Endothelial cell of umbilical vein (primary cell): ENCODE results near the gene HLX. TPM values are rescaled to one million over a fixed set of nuclear protein-coding genes. Genes with fewer than 3 reads are reported as not detected.

Experiments used
- BruUV-seq: library from RNA; stranded (reverse); fragments of 400-500 nt; replicated peaks from 2 replicates; lab custom pipeline; 2021; lab: Mats Ljungman, UMichigan
- CTCF ChIA-PET: fragments of 300-600, 350-600 bp; sonication (Branson Sonifier 250); formaldehyde crosslinking; loops from one replicate; lab custom pipeline; 2021; ENCODE audit warnings: antibody characterized with exemption, inconsistent platforms; lab: Charles Lee
- POLR2A ChIA-PET: fragments of 300-600, 350-600 bp; sonication (Branson Sonifier 250); formaldehyde crosslinking; loops from one replicate; lab custom pipeline; 2021; ENCODE audit warnings: antibody characterized with exemption, inconsistent platforms; lab: Charles Lee
- DNase-seq: peaks from one replicate; pipeline ENCODE4 v3.0.0-alpha.2; 2011; ENCODE audit warnings: low read depth, low spot score
- FAIRE-seq: peaks from 2 replicates; lab custom pipeline; 2011; peaks lifted over from hg19 to GRCh38; lab: Jason Lieb, UNC
- H2AFZ ChIP-seq: 2 replicates; pipeline ENCODE4 v1.6.0; 2012; ENCODE audit warnings: low read depth, low read length, control low read depth, inconsistent platforms
- H3K27ac ChIP-seq: 2 replicates; pipeline ENCODE4 v1.5.1; 2011; ENCODE audit warnings: low read depth, mild to moderate bottlenecking, control low read depth, low read length, moderate library complexity; ENCODE audit not compliant: insufficient read depth
- H3K27me3 ChIP-seq, 2 experiments: 2 replicates each; pipeline versions ENCODE4 v1.6.0 to v1.6.1; 2011; ENCODE audit warnings: low read length in 2 of 2, mixed read lengths in 1 of 2; ENCODE audit not compliant: control insufficient read depth in 2 of 2, insufficient read depth in 2 of 2
- H3K36me3 ChIP-seq, 2 experiments: 2 replicates in 1 of 2; 3 replicates in 1 of 2; pipeline ENCODE4 v1.5.1; 2011; ENCODE audit warnings: low read length in 2 of 2, mild to moderate bottlenecking in 1 of 2, moderate library complexity in 1 of 2; ENCODE audit not compliant: control insufficient read depth in 2 of 2, insufficient read depth in 2 of 2; ENCODE audit errors: extremely low read depth in 1 of 2
- H3K4me1 ChIP-seq: 3 replicates; pipeline ENCODE4 v1.5.1; 2011; ENCODE audit warnings: mild to moderate bottlenecking, low read length; ENCODE audit not compliant: control insufficient read depth, insufficient read depth; ENCODE audit errors: extremely low read depth
- H3K4me2 ChIP-seq: 2 replicates; pipeline ENCODE4 v1.6.1; 2011; ENCODE audit warnings: low read length, control low read depth, mixed read lengths; ENCODE audit not compliant: insufficient read depth
- H3K4me3 ChIP-seq, 3 experiments: fragments of 200-600 bp in 1 of 3; sonication (generic), shearing (Covaris generic) in 1 of 3; replicated peaks in 1 of 3; 2 replicates each; pipeline ENCODE4 v1.5.1; 2011 to 2016; ENCODE audit warnings: control low read depth in 3 of 3, low read length in 3 of 3, mild to moderate bottlenecking in 2 of 3, inconsistent platforms in 1 of 3, low read depth in 1 of 3, moderate library complexity in 1 of 3; ENCODE audit not compliant: insufficient read depth in 1 of 3
- H3K79me2 ChIP-seq: 2 replicates; pipeline ENCODE4 v1.6.0; 2012; ENCODE audit warnings: low read length, inconsistent platforms; ENCODE audit not compliant: control insufficient read depth, insufficient read depth
- H3K9ac ChIP-seq: replicated peaks from 2 replicates; pipeline ENCODE3; 2011; ENCODE audit warnings: low read length, control low read depth; ENCODE audit not compliant: insufficient read depth; ENCODE audit errors: extremely low read depth
- H3K9me1 ChIP-seq: replicated peaks from 3 replicates; pipeline ENCODE4 v1.6.0; 2011; ENCODE audit warnings: mild to moderate bottlenecking, low read length; ENCODE audit not compliant: control insufficient read depth, insufficient read depth; ENCODE audit errors: extremely low read depth
- H3K9me3 ChIP-seq: replicated peaks from 2 replicates; pipeline ENCODE4 v1.5.1; 2012; ENCODE audit warnings: low read length, inconsistent platforms; ENCODE audit not compliant: control insufficient read depth, insufficient read depth
- H4K20me1 ChIP-seq: replicated peaks from 2 replicates; pipeline ENCODE3; 2011; ENCODE audit warnings: mild to moderate bottlenecking, low read length; ENCODE audit not compliant: control insufficient read depth, insufficient read depth; ENCODE audit errors: extremely low read depth
- EZH2 ChIP-seq: IDR thresholded peaks from 2 replicates; pipeline ENCODE4 v1.6.1; 2012; ENCODE audit warnings: borderline replicate concordance, low read depth, mild to moderate bottlenecking, moderate library complexity, low read length, inconsistent platforms; ENCODE audit not compliant: severe bottlenecking
- FOS ChIP-seq: IDR thresholded peaks from 2 replicates; pipeline ENCODE4 v1.6.1; 2011; ENCODE audit warnings: mild to moderate bottlenecking, low read length, moderate library complexity, borderline replicate concordance; ENCODE audit not compliant: insufficient read depth
- GATA2 ChIP-seq: IDR thresholded peaks from 2 replicates; pipeline ENCODE4 v1.7.0; 2011; ENCODE audit warnings: low read depth, mild to moderate bottlenecking, moderate library complexity, mixed read lengths, low read length; ENCODE audit not compliant: insufficient read length, insufficient read depth
- JUN ChIP-seq: IDR thresholded peaks from 2 replicates; pipeline ENCODE4 v1.6.1; 2011; ENCODE audit warnings: borderline replicate concordance, low read depth; ENCODE audit not compliant: insufficient read length, insufficient read depth
- MYC ChIP-seq: IDR thresholded peaks from one replicate; pipeline ENCODE4 v1.6.1; 2011; ENCODE audit warnings: mild to moderate bottlenecking, low read depth, low read length
- POLR2A ChIP-seq: IDR thresholded peaks from 2 replicates; pipeline ENCODE4 v1.6.1; 2012; ENCODE audit warnings: low read depth, mild to moderate bottlenecking, control low read depth, low read length
- POLR2AphosphoS5 ChIP-seq: IDR thresholded peaks from 2 replicates; pipeline ENCODE4 v1.6.1; 2012; ENCODE audit warnings: low read depth, mild to moderate bottlenecking, control low read depth, low read length, moderate library complexity; ENCODE audit not compliant: insufficient read depth
- dilution Hi-C: fragments of 300-500 bp; cut with MboI; formaldehyde crosslinking; loops from one replicate; pipeline ENCODE4 v1.15.0; 2019; ENCODE audit warnings: low sequenced_read_pairs; ENCODE audit not compliant: extremely low pct_ligation_motif_present
- intact Hi-C: fragments of 100-400 bp; cut with micrococcal nuclease; formaldehyde crosslinking; loops from one replicate; pipeline ENCODE4 v1.10.0; 2022
- polyA plus RNA-seq, 4 experiments: library from polyadenylated mRNA; depleted of rRNA in 3 of 4; stranded (reverse) in 3 of 4; unstranded in 1 of 4; fragments of >200 nt; gene quantifications; 2 replicates each; pipeline versions ENCODE4 v1.2.1 to v1.2.3, GENCODE V29; 2011 to 2012; ENCODE audit warnings: missing spikeins in 1 of 4
- total RNA-seq: library from RNA; stranded (reverse); gene quantifications from 2 replicates; pipeline ENCODE4 v1.2.3, GENCODE V29; 2021
- TF ChIP-seq, protein P1 (sequence below), 2 donors: IDR thresholded peaks; 1 replicate in 1 of 2; 2 replicates in 1 of 2; pipeline ENCODE4 v1.5.1; 2011; ENCODE audit warnings: low read length in 2 of 2, mild to moderate bottlenecking in 2 of 2, moderate library complexity in 2 of 2, control low read depth in 1 of 2, inconsistent platforms in 1 of 2, low read depth in 1 of 2; ENCODE audit not compliant: insufficient read depth in 1 of 2; ENCODE audit errors: extremely low read depth in 1 of 2
- TF ChIP-seq, protein P2 (sequence below): IDR thresholded peaks from 2 replicates; pipeline ENCODE4 v1.6.1; 2011; ENCODE audit not compliant: insufficient read depth, insufficient read length

The HLX gene
- total and polyA plus RNA-seq, 2 donors (not counting 3 experiments of a cell fraction or from before 2014, with no cell fraction given) = 7.5 to 39.1 TPM

DNA sequence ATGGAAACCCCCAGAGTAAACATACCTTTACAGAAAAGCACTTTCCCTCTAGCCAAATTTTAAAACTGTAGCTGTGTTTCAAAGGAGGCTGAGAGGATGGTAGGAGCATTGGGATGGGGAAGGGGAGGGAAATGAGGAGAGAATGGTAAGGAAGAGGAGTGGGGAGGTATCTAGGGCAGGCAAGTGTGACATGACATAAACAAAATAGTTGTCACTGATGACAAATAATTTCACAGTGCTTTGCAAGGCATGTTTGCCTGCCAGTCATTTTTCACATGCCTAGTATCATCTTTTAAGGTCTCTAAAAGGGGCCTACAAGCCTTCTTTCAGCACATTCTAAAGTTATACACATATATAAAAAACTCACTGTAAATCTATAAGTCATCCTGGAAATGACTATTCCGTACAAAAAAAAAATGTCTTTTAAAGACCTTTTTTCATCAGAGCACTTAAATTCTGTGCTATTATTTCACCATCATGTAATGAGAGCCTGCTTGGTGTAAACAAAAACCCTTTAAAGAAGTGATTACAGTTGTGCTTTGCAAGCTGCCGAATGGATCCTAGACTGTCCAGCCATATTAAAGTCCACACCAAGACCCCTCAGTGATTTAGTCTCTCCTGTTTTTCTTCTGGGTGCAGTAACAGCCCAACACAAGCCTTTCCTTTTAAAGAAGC, 38.4 kb downstream of the HLX start:
- peaks cover 2 to 3% of the 10 kb centered on the region in 2 experiments for H3K27me3 ChIP-seq
- intact Hi-C loops (no loop called here), dilution Hi-C loops (no loop called here)
- H2AFZ ChIP-seq = no peak overlapping the region
- H3K9ac ChIP-seq = no peak overlapping the region
- BruUV-seq = no TSS peak
- H3K4me3 ChIP-seq = no peak overlapping the region
- POLR2A ChIA-PET = no interaction called here
- H3K9me3 ChIP-seq = no peaks in the 10 kb centered on the region
- H3K79me2 ChIP-seq = no peaks in the 10 kb centered on the region
- H4K20me1 ChIP-seq = no peaks in the 10 kb centered on the region
- H3K27ac ChIP-seq = no peak overlapping the region
- H3K9me1 ChIP-seq = no peaks in the 10 kb centered on the region
- no peaks in the 10 kb centered on the region for H3K36me3 ChIP-seq
- H3K4me2 ChIP-seq = no peak overlapping the region
- H3K4me1 ChIP-seq = no peaks in the 10 kb centered on the region
- CTCF ChIA-PET = interaction anchor here (1.6 kb wide), 1 partner anchor 286 kb away, joined by 6 read pairs; no protein-coding TSS in a partner anchor
- no peak for FAIRE-seq
- no peak for DNase-seq
- TF ChIP-seq EZH2 = no peak
- TF ChIP-seq GATA2 = no peak
- TF ChIP-seq, protein P1, sequence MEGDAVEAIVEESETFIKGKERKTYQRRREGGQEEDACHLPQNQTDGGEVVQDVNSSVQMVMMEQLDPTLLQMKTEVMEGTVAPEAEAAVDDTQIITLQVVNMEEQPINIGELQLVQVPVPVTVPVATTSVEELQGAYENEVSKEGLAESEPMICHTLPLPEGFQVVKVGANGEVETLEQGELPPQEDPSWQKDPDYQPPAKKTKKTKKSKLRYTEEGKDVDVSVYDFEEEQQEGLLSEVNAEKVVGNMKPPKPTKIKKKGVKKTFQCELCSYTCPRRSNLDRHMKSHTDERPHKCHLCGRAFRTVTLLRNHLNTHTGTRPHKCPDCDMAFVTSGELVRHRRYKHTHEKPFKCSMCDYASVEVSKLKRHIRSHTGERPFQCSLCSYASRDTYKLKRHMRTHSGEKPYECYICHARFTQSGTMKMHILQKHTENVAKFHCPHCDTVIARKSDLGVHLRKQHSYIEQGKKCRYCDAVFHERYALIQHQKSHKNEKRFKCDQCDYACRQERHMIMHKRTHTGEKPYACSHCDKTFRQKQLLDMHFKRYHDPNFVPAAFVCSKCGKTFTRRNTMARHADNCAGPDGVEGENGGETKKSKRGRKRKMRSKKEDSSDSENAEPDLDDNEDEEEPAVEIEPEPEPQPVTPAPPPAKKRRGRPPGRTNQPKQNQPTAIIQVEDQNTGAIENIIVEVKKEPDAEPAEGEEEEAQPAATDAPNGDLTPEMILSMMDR (IDR thresholded peaks at IDR 0.05; ENCODE audit: extremely low read depth in 1 of 2, insufficient read depth in 1 of 2, low read depth in 1 of 2, low read length in 2 of 2) = no peak
- no peak for TF ChIP-seq POLR2A
- TF ChIP-seq, protein P2, sequence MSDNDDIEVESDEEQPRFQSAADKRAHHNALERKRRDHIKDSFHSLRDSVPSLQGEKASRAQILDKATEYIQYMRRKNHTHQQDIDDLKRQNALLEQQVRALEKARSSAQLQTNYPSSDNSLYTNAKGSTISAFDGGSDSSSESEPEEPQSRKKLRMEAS = no peak
- TF ChIP-seq MYC = no peak
- no peak for TF ChIP-seq FOS
- no peak for TF ChIP-seq JUN
- TF ChIP-seq POLR2AphosphoS5 = no peak
